ENCODE measurements around the gene ARL6IP6.

DNA sequence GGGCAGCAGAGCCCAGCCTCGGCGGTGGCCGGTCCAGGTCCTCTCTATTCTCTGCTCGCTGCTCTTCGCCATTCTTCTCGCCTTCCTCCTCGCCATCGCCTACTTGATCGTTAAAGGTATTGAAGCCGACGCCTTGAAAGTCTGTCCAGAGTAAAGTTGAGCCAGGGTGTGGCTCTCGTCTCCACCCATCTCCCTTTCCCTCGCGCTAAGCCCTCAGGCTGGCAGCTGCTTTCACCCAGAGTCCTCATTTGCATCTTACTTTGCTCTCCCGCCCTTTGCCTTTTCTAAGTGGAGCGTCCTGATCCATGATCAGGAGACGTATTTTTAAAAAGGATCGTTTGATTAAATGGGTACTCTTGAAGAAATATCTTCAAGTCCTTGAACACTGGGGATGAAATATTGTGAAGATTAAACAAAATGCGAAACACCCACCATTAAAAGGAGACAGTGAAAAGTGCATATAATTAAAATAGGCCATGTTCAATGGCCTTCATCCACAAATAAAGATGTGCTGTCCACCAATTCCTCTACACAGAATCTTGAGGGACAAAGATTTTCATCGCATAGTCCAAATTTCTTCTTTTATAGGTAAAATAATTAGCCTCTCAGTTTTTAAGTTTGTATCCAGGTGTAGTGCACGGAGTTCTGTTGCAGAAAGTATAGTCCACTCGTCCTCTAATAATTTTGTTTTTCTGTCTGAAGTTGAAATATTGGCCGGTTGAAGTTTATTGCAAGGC is 657 bp downstream of the ARL6IP6 start:
- TF ChIP-seq, protein P1, sequence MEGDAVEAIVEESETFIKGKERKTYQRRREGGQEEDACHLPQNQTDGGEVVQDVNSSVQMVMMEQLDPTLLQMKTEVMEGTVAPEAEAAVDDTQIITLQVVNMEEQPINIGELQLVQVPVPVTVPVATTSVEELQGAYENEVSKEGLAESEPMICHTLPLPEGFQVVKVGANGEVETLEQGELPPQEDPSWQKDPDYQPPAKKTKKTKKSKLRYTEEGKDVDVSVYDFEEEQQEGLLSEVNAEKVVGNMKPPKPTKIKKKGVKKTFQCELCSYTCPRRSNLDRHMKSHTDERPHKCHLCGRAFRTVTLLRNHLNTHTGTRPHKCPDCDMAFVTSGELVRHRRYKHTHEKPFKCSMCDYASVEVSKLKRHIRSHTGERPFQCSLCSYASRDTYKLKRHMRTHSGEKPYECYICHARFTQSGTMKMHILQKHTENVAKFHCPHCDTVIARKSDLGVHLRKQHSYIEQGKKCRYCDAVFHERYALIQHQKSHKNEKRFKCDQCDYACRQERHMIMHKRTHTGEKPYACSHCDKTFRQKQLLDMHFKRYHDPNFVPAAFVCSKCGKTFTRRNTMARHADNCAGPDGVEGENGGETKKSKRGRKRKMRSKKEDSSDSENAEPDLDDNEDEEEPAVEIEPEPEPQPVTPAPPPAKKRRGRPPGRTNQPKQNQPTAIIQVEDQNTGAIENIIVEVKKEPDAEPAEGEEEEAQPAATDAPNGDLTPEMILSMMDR (conservative IDR thresholded peaks at IDR 0.05): no peak
- TF ChIP-seq EZH2 (IDR thresholded peaks at IDR 0.05; ENCODE audit: low read depth): no peak
